ELF-1 (cell line): ENCODE data around the gene GDPD4.

Experiments
- DNase-seq: peaks from one replicate; pipeline ENCODE4 v3.0.0-alpha.2; 2016; ENCODE audit warnings: low read depth, low spot score

Gene GDPD4

GRCh38 chr11:77301510-77301909 lies at the start of gene GDPD4:
TSS of gene GDPD4 (minus strand) at chr11:77301686. CDS start at chr11:77285137, 16,549 bp downstream.
- DNase-seq: no peak

GRCh38 chr11:77347948-77348347 lies 46.5 kb upstream of the GDPD4 start:
- no peak for DNase-seq

- DNase-seq: no peak
These were observed 45.6 kb upstream of the GDPD4 start for GRCh38 chr11:77346906-77347603.

- no peak for DNase-seq
These were observed 44.1 kb upstream of the GDPD4 start for GRCh38 chr11:77345621-77346020.

- DNase-seq: no peak
These were observed 39.0 kb upstream of the GDPD4 start for GRCh38 chr11:77340501-77340900.

GRCh38 chr11:77332259-77332658 lies 30.8 kb upstream of the GDPD4 start:
- DNase-seq: no peak

GRCh38 chr11:77325159-77325558 lies 23.7 kb upstream of the GDPD4 start:
- DNase-seq: no peak

- no peak for DNase-seq
These were observed 23.0 kb upstream of the GDPD4 start for GRCh38 chr11:77324508-77324907.

GRCh38 chr11:77322926-77323590 lies 21.6 kb upstream of the GDPD4 start:
- no peak for DNase-seq

GRCh38 chr11:77322506-77322905 lies 21.0 kb upstream of the GDPD4 start:
- DNase-seq: no peak

- no peak for DNase-seq
These were observed 18.9 kb upstream of the GDPD4 start for GRCh38 chr11:77320351-77320750.

- DNase-seq: no peak
These were observed 17.1 kb upstream of the GDPD4 start for GRCh38 chr11:77318600-77318999.

GRCh38 chr11:77316733-77317342 lies 15.4 kb upstream of the GDPD4 start:
- no peak for DNase-seq

GRCh38 chr11:77312107-77312506 lies 10.6 kb upstream of the GDPD4 start:
- no peak for DNase-seq

- DNase-seq: no peak
These were observed 10.2 kb upstream of the GDPD4 start for GRCh38 chr11:77311701-77312100.

GRCh38 chr11:77310721-77311120 lies 9.2 kb upstream of the GDPD4 start:
- no peak for DNase-seq

GRCh38 chr11:77309401-77310085 lies 8.1 kb upstream of the GDPD4 start:
- DNase-seq: no peak

- no peak for DNase-seq
These were observed 7.4 kb upstream of the GDPD4 start for GRCh38 chr11:77308838-77309237.

GRCh38 chr11:77303328-77303727 lies 1.8 kb upstream of the GDPD4 start:
- DNase-seq: no peak

GRCh38 chr11:77302752-77303151 lies 1.3 kb upstream of the GDPD4 start:
- DNase-seq: no peak

- no peak for DNase-seq
These were observed 791 bp downstream of the GDPD4 start for GRCh38 chr11:77300695-77301094.

GRCh38 chr11:77300028-77300427 lies 1.5 kb downstream of the GDPD4 start:
- DNase-seq: peak; percentile 17
